Putamen (tissue), 1 donor: ENCODE measurements around the gene FGD4.
"Not testable (repeated sequence)": the region's sequence is repeated elsewhere in the genome, so short reads cannot be mapped to it uniquely, and the experiment has no call there.

ENCODE experiments used
- DNase-seq: peaks from one replicate; pipeline ENCODE4 v3.0.0-alpha.2; 2016; ENCODE audit warnings: low spot score

Gene FGD4

DNA sequence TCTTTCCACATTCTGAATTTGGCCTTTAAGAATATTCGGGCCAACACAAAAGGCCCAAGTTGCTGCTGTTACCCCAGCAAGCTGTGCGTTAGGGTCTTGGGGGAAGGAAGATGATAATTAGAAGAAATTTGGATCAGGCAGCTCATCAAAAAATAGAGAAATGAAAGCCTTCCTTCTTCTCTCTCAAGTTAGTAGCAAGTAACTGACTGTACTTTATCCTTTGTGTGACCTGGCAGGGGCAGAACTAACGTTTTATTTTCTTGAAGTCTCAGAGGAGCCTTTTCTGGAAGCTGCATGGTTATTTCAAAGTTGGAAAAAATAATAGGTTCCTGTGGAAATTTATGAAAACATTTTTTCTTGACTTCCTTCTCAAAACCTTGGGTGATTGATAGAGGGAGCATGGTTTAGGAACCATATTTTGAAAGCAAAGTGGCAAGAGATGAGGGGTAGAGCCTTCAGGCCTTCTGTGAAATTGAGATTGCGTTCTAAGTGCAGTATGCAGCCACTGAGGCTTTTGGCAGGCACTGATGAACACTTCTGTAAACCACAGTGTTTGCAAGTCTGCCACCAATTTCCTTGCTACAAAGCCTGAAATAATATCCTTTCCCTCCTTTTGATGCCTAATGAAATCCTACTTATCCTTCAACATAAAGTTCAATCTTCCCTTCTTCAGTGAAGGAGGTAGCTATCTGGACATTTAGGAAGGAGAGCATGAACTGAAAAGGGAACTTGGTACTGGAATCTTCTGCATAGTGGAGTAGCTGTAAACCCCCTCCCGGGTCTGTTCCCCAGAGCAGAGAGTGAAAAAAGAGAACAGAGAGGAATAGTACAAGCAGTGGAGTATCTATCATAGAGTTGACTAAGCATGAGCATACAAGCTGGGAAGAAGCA lies 123.2 kb downstream of the FGD4 start:
- no peak for DNase-seq

DNA sequence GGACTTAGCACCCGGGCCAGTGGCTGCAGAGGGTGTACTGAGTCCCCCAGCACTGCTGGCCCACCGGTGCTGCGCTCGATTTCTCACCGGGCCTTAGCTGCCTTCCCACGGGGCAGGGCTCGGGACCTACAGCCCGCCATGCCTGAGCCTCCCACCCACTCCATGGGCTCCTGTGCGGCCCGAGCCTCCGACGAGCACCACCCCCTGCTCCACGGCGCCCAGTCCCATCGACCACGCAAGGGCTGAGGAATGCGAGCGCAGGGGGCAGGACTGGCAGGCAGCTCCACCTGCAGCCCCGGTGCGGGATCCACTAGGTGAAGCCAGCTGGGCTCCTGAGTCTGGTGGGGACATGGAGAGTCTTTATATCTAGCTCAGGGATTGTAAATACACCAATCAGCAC lies 126.4 kb downstream of the FGD4 start:
- not testable (repeated sequence) for DNase-seq

DNA sequence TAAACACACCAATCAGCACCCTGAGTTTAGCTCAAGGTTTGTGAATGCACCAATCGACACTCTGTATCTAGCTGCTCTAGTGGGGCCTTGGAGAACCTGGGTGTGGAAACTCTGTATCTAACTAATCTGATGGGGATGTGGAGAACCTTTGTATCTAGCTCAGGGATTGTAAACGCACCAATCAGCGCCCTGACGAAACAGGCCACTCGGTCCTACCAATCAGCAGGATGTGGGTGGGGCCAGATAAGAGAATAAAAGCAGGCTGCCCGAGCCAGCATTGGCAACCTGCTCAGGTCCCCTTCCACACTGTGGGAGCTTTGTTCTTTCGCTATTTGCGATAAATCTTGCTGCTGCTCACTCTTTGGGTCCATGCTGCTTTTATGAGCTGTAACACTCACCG lies 127.0 kb downstream of the FGD4 start:
- not testable (repeated sequence) for DNase-seq

DNA sequence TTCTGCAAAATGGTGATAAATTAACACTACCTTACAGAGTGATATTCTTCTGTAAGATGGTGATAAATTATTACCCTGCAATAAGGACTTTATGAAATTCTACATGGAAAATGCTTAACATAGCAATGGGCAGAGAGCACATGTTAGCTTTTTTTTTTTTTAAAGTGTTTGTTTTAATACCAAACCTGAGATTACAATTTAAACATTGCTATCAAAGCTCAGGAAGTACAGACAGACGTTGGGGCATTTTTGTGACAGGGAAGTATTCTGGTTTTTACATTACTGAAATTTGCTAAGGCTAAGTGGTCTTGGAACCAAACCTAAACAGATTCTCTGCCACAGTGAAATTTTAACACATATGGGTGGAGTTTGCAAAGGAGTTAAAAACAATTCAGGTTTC lies 133.1 kb downstream of the FGD4 start:
- DNase-seq: no peak

DNA sequence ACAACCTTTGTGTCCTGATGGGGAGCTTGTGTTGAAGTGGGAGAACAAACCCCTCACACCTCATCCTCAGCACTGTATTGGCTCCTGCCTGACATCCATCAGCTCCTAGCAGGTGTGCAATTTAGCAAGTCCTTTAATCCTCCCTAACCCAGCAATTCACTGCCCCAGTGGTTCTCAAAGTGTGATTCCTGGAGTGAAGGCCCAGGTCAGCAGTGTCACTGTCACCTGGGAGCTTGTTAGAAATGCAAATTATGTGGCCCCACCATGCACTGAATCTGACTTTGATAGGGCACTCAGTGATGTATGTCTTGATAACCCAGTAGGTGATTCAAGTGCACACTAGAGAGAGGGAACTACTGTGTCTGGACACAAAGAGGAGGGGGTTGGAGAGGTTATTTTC lies 133.6 kb downstream of the FGD4 start:
- no peak for DNase-seq

DNA sequence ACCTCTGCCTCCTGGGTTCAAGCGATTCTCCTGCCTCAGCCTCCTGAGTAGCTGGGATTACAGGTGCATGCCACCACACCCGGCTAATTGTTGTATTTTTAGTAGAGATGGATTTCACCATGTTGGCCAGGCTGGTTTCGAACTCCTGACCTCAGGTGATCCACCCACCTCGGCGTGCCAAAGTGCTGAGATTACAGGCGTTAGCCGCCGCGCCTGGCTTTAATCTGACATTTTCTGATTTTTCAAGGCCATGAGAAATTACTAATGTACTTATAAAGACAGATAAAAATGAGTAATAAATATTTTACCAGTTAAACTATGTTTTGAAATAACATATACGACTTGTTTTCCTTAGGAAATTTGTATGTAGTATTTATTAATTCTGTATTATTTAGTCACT lies 134.1 kb downstream of the FGD4 start:
- DNase-seq: not testable (repeated sequence)

DNA sequence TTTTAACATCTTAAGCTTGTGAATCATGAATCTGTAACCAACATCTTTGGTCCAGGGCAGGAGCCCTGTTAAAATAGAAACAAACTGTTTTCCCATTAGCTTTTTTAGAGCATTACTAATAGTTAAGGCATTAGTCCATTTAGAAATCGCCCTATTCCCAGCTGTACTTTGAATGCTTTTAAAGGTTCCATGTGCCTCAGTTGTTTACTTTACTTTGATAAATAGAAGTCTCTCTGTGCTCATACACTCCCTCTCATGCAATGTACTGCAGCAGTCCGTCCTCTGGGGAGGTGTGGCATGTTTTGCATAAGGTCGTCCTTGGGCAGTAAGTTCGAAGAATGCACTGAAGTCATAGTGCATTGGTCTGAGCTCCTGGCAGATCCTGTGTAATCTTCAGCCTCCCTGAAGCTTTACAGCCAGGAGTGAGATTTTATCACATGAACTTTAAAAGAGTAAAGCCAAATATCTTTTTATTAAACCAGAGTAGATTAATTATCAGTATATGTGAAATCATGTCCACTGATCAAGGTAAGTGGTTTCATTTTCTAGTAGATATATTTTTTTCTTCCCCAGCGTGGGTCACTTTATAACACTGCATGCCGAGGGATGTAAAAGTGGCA lies 134.7 kb downstream of the FGD4 start:
- DNase-seq: no peak

DNA sequence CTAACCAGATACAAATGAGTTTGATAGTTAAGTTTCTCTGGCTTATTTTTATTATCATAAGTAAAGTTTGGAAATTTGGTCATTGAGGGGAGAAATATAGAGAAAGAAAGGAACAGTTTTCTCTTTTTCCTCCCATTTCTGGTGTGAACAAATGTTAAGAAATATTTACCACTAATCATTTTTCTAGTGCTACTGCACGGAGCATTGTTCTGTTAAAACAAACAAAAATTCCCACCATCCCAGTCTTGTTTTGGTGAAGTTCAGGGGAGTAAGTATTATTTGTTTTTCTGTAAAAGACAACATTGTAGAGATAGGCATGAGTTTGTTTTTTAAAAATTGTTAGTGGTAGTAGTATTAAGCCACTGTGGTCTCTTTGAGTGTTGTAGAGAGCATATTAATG lies 135.3 kb downstream of the FGD4 start:
- DNase-seq: no peak

DNA sequence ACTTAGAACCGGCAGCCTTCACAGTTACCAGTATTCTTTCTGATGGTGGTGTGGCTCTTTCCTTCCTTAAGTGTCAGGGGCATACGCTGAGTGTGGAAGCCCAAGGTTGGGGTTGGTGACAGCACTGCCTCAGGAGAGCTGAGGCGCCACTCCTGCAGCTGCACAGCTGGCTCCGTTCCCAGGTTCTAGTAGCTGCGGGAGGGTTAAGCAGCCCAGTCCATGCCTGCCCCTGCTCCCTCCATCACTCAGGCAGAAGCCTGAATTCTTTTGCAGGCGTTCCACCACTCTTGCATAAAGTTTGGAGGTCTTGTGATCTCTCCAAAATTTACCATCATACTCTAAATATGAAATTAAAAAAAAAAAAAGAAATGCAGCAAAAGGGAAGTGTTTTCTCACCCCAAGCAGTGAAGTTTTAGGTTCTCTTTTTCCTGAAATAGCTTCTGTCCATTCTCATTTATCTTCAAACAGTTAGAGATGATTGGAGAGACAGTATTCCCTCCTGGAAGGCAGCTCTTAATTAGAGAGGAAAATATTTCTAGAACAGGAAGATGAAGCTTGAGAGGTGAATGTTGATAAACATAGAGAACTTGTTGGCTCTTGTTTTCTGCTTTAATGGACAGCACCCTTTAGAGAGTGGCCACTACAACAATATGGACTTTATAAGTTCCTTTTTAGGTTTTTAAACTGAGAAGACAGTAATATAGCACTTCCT lies 136.1 kb downstream of the FGD4 start:
- peak; percentile 87 for DNase-seq

DNA sequence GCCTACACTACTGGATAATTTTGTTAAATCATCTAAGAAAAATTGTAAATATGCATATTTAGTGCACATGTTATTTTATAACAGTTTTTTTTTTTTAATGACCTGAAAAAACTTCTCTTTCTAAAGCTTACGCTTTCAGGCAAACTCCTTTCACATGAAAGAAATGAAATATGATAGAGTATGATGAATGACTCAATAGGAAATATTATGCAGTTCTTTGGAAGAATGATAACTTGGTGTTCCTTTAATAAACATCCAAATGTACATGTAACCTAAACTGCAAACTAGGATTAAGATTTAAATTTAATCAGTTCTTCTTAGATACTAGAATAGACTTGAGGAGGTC lies 136.6 kb downstream of the FGD4 start:
- no peak for DNase-seq

DNA sequence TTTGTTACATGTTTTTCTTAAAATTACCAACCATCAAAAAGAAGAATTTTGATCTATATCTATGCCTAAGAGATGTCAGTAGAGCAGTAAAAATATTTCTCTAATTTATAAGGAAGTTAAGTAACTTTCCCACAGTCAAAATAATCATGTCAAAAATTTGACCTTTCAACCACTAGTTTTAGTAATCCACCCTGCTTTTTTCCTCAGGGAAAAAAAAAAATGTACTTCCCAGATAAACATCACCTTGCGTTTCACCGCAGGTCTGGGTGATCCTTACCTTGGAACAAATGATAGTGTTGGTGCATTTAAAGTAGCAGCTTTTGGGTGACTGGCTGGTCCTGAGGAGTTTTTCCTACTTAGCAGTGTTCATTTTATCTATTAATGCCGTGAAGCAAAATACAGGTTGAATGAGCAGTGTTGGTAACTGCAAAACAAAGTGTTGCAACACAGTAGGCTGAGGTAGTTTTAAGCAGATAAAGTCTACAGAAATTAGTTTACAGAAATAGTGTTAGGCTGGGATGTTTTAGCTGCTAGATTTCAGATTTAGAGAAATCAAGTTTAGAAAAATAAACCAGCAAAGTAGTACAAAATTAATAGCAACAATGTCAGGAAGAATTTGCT lies 142.5 kb downstream of the FGD4 start:
- no peak for DNase-seq

DNA sequence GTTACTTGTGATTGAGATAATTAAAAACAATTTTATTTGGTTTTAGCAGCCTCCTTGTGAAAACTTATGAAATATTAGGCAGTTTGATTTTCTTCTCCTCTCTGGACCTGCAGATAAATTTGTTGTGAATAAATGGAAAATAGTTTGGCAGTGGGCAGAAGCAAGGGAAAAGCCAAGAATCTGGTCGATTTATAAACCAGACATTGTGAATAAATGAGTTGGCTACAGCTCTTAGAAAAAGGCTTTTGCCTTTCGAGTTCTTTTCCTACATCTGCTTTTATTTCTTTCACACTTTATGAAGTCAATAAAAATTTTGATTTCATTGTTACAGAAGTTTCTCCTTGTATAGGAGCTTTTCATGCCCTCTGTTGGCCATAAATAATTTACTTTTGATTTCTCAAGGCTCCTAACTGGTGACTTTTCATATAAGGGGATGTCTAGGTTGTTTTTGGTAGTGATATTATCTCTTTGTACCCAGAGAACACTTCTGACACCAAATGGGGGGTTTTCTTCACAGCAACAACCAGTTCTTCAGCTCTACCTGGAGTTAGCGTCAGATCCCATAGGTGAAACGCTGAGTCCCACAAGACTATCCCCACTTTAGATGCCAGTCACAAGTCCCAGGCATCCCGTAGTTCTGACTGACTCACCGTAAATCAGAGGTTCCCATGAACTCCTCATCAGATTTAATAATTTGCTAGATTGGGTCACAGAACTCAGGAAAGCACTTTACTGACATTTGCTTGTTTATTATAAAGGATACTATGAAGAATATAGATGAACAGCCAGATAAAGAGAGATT lies 143.3 kb downstream of the FGD4 start:
- no peak for DNase-seq

DNA sequence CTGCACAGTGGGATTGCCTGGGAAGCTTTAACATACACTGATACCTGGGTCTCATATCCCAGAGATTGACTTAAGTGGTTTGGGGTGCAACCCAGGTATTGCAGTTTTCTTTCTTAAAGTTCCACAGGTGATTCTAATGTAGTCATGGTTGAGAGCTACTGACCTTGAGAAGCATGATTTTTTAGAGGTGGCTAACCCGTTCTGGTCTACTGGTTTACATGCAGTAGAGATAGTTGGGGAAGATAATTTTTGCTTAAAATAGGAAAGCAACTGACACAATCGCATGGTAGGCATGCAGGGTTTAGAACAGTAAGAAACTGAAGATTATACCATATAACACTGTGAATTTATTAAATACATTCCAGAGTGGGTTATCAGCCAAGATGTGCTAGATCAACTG lies 145.5 kb downstream of the FGD4 start:
- no peak for DNase-seq

DNA sequence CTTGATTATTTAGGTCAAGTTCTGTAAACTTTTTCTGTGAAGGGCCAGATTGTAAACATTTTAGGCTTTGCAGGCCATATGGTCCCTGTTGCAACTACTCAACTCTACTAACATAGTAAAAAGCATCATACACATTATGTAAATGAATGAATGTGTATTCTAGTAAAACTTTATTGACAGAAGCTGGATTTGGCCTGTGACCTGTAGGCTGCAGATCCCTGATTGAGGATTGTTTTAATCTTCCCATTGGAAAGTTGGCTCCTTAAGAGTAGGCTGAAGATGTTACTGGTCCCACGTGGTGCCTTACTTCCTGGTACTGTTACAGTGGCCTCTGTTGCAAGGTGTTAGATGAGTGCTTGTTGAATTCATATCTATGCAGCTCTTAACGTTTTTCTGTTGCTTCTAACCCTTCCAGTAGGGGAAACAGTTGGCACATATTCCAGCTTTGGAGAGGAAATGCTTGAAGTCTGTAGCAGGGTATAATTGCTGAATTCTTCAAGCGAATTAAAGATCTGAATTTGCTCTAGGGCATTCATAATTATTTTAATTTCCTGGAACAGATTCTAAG lies 146.1 kb downstream of the FGD4 start:
- no peak for DNase-seq

DNA sequence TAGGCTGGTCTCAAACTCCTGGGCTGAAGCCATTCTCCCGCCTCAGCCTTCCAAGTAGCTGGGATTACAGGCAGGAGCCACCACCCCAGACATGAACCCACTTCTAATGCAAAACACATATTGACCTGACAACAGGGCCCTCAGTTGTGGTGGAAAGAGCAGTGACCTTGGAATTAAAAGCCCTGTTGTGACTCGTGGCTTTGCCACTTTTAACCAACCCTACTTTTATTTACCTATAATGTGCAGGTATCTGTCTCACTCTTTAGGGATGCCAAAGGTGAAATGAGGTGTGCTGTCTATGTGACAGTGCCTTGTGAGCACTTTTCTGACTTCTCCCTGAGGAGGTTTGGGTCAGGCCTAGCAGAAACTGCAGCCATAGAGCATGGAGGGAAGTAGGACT lies 146.9 kb downstream of the FGD4 start:
- DNase-seq: no peak

DNA sequence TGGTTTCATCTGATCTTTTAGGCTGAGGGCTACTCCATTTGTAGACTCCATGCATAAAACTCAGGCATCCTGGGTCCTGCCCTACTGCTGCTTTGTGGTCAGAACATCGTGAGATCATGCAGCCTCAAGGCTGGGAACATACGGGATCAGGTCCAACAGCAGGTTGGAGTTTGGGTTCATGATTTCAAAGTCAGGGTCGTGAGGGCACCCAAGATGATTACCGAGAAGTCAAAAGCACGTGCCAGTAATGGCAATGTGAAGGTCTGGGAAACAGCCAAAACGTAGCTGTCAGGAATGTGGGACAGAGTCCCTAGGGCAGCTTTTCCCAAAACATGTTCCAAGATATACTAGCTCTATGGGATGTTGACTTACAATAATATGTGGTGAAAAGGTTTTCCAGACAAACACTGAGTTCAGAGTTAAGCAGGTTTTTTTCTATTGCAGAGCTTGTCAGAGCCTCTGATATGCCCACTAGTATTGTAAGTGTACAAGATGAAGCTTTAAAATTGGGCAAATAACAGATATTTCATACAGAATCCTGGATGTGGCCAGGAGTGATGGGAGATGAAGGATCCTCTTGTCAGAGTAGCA lies 149.4 kb downstream of the FGD4 start:
- no peak for DNase-seq

DNA sequence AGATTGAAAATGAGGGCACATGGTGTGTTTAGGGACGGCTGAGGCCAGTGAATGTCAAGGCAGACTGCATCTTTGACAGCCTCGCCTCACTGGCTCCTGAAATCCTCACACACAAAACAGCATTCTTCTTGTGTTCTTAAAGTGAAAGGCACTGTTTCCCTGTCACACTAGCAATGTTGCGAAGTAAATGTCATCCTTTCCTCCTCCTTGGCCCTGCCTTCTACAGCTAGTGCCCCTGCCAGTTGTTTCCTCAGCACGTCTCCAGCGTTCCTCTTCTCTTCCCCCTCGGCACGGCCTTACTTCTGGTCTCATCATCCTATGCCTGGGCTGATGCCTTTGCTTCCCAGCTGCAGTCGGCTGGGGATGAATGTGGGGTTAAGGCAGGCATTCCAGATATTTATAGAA lies 150.3 kb downstream of the FGD4 start:
- no peak for DNase-seq

DNA sequence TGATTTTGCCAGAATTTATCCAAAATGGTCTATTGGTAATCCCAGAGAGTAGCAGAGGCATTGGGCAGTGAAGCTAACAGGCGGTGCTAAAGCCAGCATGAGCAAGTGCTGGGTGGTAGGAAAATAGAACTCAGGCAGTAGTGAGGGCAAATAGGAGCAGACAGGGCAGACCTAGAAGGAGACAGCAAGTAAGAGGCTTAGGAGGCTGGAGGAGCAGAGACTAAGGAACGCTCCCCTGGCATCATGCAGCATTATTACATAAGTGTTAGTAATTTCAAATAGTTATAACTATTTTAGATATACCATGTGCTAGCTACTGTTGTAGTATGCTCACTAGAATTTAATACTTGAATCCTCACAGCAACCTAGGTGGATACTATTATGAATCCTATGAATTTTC lies 151.7 kb downstream of the FGD4 start:
- DNase-seq: no peak

DNA sequence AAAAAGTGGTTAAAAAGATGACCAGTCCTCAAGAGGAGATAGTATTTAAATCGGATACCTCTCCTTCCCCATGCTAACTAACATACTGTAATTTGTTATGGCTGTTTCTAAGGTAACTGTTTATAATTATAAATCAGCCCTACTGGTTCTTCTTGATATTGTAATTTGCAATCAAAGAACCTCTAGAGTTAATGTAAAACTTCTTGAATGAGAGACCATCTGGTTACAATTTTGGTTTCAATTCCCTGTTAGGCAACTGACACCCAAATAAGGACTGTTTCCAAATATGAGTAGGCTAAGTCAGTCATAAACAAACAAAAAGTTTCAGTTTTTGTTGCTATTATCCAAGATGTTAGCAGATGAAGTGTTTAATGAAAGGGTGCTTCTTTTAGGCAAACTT lies 159.5 kb downstream of the FGD4 start:
- no peak for DNase-seq

DNA sequence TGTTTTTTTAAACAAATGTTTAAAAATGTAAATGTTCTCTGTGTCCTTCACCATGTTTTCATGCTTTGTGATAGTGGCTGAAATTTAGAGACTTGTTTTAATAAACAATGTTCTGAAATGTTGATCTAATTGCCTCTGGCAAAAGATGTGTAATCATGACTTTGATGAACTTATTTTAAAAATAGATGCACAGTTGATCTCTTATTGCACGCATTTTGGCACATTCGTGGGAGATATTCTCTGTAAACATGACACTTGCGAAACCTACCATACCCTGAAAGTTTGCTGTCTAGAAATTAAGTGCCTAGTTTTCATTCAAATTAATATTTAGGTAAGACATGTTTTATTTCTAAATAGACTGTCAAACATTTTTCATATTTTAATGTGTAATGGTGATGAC lies 160.1 kb downstream of the FGD4 start:
- DNase-seq: no peak

DNA sequence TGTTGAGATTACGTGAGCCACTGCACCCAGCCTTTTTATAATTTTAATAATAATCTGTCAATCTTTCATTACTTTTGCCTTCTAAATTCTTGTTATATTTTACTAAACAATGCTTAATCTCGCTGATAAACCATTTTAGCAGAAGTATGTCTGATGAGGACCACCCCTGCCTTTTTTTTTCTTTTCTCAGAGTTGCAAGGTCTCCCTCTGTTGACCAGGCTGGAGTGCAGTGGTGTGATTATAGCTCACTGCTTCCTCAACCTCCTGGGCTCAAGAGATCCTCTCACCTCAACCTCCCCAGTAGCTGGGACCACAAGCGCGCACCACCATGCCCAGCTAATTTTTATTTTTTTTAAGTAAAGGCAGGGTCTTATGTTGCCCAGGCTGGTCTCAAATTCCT lies 161.2 kb downstream of the FGD4 start:
- DNase-seq: no peak
